ENCODE data around the gene WNT7B.

GRCh38 chr22:45882881-45883810, 93.8 kb downstream of the WNT7B start:
- TF ChIP-seq CTCF (IDR thresholded peaks at IDR 0.05; ENCODE audit: low read depth, low read length, poor library complexity, severe bottlenecking) = no peak
- TF ChIP-seq EZH2phosphoT487 (IDR thresholded peaks at IDR 0.05; ENCODE audit: borderline replicate concordance, low read length) = no peak
